ENCODE measurements around the gene PRR14. TPM values are rescaled to one million over a fixed set of nuclear protein-coding genes. Genes with fewer than 3 reads are reported as not detected.
"Not testable (repeated sequence)": the region's sequence is repeated elsewhere in the genome, so short reads cannot be mapped to it uniquely, and the experiment has no call there.

PRR14 gene
- total and polyA plus RNA-seq, 4 donors: 6.3 to 65.1 (median 40.0) TPM

DNA sequence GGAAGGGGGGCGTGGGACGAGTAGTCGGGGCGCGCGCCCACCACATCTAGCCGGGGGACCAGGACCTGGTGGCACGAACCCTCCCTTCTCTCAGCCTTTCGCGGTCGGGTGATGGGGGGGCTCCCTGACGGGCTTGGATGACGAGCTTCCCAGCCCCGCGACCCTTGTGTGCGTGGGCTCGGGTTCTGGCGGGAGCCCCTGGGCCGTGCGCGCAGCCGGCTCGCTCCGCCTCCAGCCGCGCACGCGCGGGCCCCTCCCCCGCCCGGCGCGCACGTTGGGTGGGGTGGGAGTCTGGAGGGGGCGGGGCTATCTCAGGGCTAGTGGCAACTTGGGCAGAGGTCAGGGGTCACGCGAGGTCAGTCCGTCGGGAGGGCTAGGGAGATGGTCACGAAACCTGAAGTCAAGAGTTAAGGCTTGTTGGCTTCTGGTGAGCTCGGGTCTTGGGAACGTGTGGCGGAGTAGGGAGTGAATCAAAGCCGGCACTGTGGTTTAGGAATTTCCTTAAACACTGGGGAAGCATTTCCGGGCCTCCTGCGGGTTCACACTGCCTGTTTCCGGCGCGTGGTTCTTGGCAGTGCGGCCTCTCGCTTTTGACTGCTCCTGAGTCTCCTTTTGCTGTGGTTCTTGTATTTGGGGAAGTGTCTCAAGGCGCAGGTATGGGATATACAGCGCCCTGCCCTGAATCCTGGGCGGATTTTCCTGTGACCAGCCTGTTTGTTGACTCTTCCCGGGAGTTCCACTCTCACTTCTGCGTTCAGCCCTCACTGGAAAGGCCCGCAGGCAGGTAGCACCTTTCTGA, 48.3 kb downstream of the PRR14 start, which contains the start of gene SRCAP:
Gene SRCAP (plus strand): TSS at position 356 of the 799 bp plus-strand sequence. CDS start 1,654 bp downstream, outside the sequence.
- WGBS (ENCODE audit: insufficient coverage): under 1% methylated on average over 55 of the region's 57 CpGs
- H3K27me3 ChIP-seq (ENCODE audit: control insufficient read depth, insufficient read depth, low read length): no peaks in the 10 kb centered on the region
- DNase-seq (ENCODE audit: low read depth in 4 of 6, low spot score in 6 of 6): peak; percentile 55 to 94 (median 70)
- H3K9me3 ChIP-seq (ENCODE audit: control insufficient read depth, insufficient read depth, low read length): no peaks in the 10 kb centered on the region
- peaks cover 11% of the 10 kb centered on the region for H3K4me1 ChIP-seq (ENCODE audit: control insufficient read depth, insufficient read depth, low read length)
- peak within 1 kb of the TSS; percentile 100 for H3K27ac ChIP-seq (ENCODE audit: low read depth, low read length)
- peaks cover 36% of the 10 kb centered on the region for H3K36me3 ChIP-seq (ENCODE audit: control insufficient read depth, insufficient read depth, low read length)
- H3K4me3 ChIP-seq (ENCODE audit: low read depth, low read length): peak within 1 kb of the TSS; percentile 99

DNA sequence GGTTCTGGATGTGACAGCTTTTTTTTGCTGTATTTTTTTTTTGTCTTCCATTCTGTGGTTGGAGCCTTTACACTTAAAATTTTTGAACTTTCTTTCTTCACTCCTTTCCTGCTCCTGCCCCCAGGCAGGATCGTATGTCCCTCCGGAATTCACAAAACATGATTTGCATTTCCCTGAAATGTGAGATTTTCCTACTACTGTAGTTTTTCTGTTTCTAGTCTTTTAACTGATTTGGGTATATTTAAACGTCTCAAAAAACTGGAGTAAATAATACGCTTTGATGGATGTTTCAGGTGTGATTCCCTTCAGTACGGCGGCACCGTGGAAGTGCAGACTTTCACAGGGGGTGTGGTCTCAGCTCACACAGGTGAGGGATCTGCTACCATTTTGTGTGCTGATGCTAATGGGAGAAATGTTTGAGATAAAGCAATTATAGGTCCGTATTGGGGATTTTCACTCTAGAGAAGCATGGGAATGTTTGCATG, 48.9 kb downstream of the PRR14 start:
- no peaks in the 10 kb centered on the region for H3K9me3 ChIP-seq (ENCODE audit: control insufficient read depth, insufficient read depth, low read length)
- H3K27me3 ChIP-seq (ENCODE audit: control insufficient read depth, insufficient read depth, low read length): no peaks in the 10 kb centered on the region
- H3K36me3 ChIP-seq (ENCODE audit: control insufficient read depth, insufficient read depth, low read length): peaks cover 43% of the 10 kb centered on the region
- 70% methylated on average over 6 of the region's 8 CpGs for WGBS (ENCODE audit: insufficient coverage)
- H3K27ac ChIP-seq (ENCODE audit: low read depth, low read length): peak overlapping the region; percentile 100
- H3K4me3 ChIP-seq (ENCODE audit: low read depth, low read length): peak overlapping the region; percentile 99
- peaks cover 11% of the 10 kb centered on the region for H3K4me1 ChIP-seq (ENCODE audit: control insufficient read depth, insufficient read depth, low read length)
- DNase-seq (ENCODE audit: low read depth in 4 of 6, low spot score in 6 of 6): no peak

DNA sequence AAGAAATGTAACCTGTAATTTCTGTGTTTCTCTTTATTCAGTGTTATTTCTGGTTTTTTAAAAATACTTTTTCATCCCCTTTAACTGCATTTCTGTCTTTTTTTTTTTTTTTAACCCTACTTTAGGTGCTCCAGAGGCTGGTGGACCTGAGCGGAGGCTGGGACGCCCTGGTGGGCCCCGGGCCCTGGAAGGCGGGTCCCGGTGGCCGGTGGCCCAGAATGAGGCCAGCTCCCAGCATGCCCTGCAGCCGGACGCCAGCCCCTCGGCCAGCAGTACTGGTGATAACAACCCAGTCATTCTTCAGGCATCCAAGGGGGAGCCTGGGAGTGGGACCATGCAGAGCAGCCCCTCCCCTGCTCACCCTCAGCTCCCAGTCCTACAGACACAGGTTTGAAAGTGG, 49.7 kb downstream of the PRR14 start:
- no peak for DNase-seq (ENCODE audit: low read depth in 4 of 6, low spot score in 6 of 6)
- H3K27ac ChIP-seq (ENCODE audit: low read depth, low read length): no peak overlapping the region
- no peaks in the 10 kb centered on the region for H3K9me3 ChIP-seq (ENCODE audit: control insufficient read depth, insufficient read depth, low read length)
- 36% methylated on average over 7 of the region's 9 CpGs for WGBS (ENCODE audit: insufficient coverage)
- H3K4me1 ChIP-seq (ENCODE audit: control insufficient read depth, insufficient read depth, low read length): peaks cover 11% of the 10 kb centered on the region
- no peak overlapping the region for H3K4me3 ChIP-seq (ENCODE audit: low read depth, low read length)
- H3K27me3 ChIP-seq (ENCODE audit: control insufficient read depth, insufficient read depth, low read length): no peaks in the 10 kb centered on the region
- peaks cover 51% of the 10 kb centered on the region for H3K36me3 ChIP-seq (ENCODE audit: control insufficient read depth, insufficient read depth, low read length)

DNA sequence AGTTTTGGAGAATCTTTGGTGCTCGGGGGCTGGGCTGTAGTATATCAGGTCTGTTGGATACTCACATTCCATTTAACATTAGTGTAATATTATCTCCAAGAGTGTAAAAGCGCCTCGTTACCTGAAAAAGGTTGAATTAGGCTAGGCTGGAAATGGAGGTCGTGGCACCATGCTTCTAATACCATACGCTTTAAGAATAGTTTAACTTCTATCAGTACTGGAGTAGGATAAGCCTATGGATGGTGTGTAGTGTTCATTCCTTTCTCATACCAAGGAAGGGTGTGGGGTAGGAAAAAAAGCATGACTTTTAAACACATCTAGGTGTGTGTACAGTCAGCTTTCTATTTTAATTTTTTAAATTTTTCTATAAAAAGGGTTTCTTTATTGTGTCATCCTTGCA, 50.2 kb downstream of the PRR14 start:
- Histone ChIP-seq H3K27me3 (ENCODE audit: control insufficient read depth, insufficient read depth, low read length) (no peaks in the 10 kb centered on the region), H3K4me3 (ENCODE audit: low read depth, low read length) (no peak overlapping the region), H3K36me3 (ENCODE audit: control insufficient read depth, insufficient read depth, low read length) (peaks cover 56% of the 10 kb centered on the region), H3K9me3 (ENCODE audit: control insufficient read depth, insufficient read depth, low read length) (no peaks in the 10 kb centered on the region), H3K27ac (ENCODE audit: low read depth, low read length) (no peak overlapping the region), H3K4me1 (ENCODE audit: control insufficient read depth, insufficient read depth, low read length) (peaks cover 11% of the 10 kb centered on the region)
- DNase-seq (ENCODE audit: low read depth in 4 of 6, low spot score in 6 of 6): no peak
- no CpG with 5 or more reads among the region's 5 CpGs for WGBS (ENCODE audit: insufficient coverage)

DNA sequence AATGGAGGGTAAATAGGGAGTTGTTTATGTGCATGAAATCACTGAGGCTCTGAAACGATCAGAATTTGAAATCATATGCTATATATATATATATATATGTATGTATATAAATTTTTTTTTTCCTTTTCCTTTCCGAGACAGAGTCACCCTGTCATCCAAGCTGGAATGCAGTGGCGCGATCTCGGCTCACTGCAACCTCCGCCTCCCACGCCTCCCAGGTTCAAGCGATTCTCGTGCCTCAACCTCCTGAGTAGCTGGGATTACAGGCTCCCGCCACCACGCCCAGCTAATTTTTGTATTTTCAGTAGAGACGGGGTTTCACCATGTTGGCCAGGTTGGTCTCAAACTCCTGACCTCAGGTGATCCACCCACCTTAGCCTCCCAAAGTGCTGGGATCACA, 52.3 kb downstream of the PRR14 start:
- H3K4me1 ChIP-seq (ENCODE audit: control insufficient read depth, insufficient read depth, low read length): peaks cover 11% of the 10 kb centered on the region
- H3K27me3 ChIP-seq (ENCODE audit: control insufficient read depth, insufficient read depth, low read length); DNase-seq (ENCODE audit: low read depth in 4 of 6, low spot score in 6 of 6); H3K4me3 ChIP-seq (ENCODE audit: low read depth, low read length); H3K27ac ChIP-seq (ENCODE audit: low read depth, low read length); H3K9me3 ChIP-seq (ENCODE audit: control insufficient read depth, insufficient read depth, low read length): not testable (repeated sequence)
- 96% methylated on average over 10 of the region's 12 CpGs for WGBS (ENCODE audit: insufficient coverage)
- H3K36me3 ChIP-seq (ENCODE audit: control insufficient read depth, insufficient read depth, low read length): peaks cover 71% of the 10 kb centered on the region

DNA sequence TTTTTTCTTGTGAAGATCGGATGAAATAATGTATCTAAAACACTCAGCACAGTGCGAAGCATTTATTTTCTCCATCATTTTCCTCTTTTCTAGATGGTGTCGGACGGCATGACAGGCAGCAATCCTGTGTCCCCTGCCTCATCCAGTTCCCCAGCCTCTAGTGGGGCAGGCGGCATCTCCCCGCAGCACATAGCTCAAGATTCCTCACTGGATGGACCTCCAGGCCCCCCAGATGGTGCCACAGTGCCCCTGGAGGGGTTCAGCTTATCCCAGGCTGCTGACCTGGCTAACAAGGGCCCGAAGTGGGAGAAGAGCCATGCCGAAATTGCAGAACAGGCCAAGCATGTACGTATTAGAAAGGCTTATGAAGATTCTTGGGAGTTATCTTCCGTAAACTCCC, 53.2 kb downstream of the PRR14 start:
- Histone ChIP-seq H3K27me3 (ENCODE audit: control insufficient read depth, insufficient read depth, low read length) (no peaks in the 10 kb centered on the region), H3K4me3 (ENCODE audit: low read depth, low read length) (no peak overlapping the region), H3K27ac (ENCODE audit: low read depth, low read length) (no peak overlapping the region), H3K36me3 (ENCODE audit: control insufficient read depth, insufficient read depth, low read length) (peaks cover 80% of the 10 kb centered on the region), H3K9me3 (ENCODE audit: control insufficient read depth, insufficient read depth, low read length) (no peaks in the 10 kb centered on the region), H3K4me1 (ENCODE audit: control insufficient read depth, insufficient read depth, low read length) (peaks cover 11% of the 10 kb centered on the region)
- WGBS (ENCODE audit: insufficient coverage): 97% methylated on average over 9 of the region's 10 CpGs
- DNase-seq (ENCODE audit: low read depth in 4 of 6, low spot score in 6 of 6): no peak

Small RNA genes within 50 kb of the gene (small RNA-seq; reads per million reads assigned to genes)
- gene AC093249.1 (ENCODE audit: low replicate concordance) (not detected), gene RNU6-1043P (ENCODE audit: low replicate concordance) (not detected), gene RNU6-416P (ENCODE audit: low replicate concordance) (not detected)

Other genes starting within 250 kb of the PRR14 start
- gene ZNF771, start 243.4 kb upstream of the PRR14 start, total RNA-seq: 10 to 100 TPM in 1 of 2 donors, 1 to 10 TPM in 1; 8.1 to 13.5 TPM
- 10 to 100 TPM; 19.3 to 20.5 TPM for gene ZNF771, start 243.4 kb upstream of the PRR14 start, polyA plus RNA-seq (ENCODE audit: insufficient read length in 2 of 2)
- gene DCTPP1, start 220.9 kb upstream of the PRR14 start, total RNA-seq: 10 to 100 TPM; 18.1 to 23.0 TPM
- 10 to 100 TPM; 47.6 to 49.5 TPM for gene DCTPP1, start 220.9 kb upstream of the PRR14 start, polyA plus RNA-seq (ENCODE audit: insufficient read length in 2 of 2)
- 10 to 100 TPM in 1 of 2 donors, 1 to 10 TPM in 1; 6.8 to 14.2 TPM for gene SEPHS2, start 205.1 kb upstream of the PRR14 start, total RNA-seq
- 10 to 100 TPM; 33.8 to 37.1 TPM for gene SEPHS2, start 205.1 kb upstream of the PRR14 start, polyA plus RNA-seq (ENCODE audit: insufficient read length in 2 of 2)
- 1 to 10 TPM; 1.2 to 4.9 TPM for gene ITGAL, start 178.2 kb upstream of the PRR14 start, total RNA-seq
- gene ITGAL, start 178.2 kb upstream of the PRR14 start, polyA plus RNA-seq (ENCODE audit: insufficient read length in 2 of 2): 1 to 10 TPM; 2.5 to 4.8 TPM
- 10 to 100 TPM; 11.2 to 37.4 TPM for gene ZNF768, start 124.4 kb upstream of the PRR14 start, total RNA-seq
- 10 to 100 TPM; 54.3 to 55.7 TPM for gene ZNF768, start 124.4 kb upstream of the PRR14 start, polyA plus RNA-seq (ENCODE audit: insufficient read length in 2 of 2)
- gene ZNF747, start 116.1 kb upstream of the PRR14 start, total RNA-seq: 10 to 100 TPM in 1 of 2 donors, 1 to 10 TPM in 1; 8.8 to 13.1 TPM
- gene ZNF747, start 116.1 kb upstream of the PRR14 start, polyA plus RNA-seq (ENCODE audit: insufficient read length in 2 of 2): 10 to 100 TPM in 1 of 2 donors, 1 to 10 TPM in 1; 9.2 to 10.6 TPM
- gene ZNF764, start 92.6 kb upstream of the PRR14 start, total RNA-seq: 10 to 100 TPM in 1 of 2 donors, 1 to 10 TPM in 1; 5.6 to 10.7 TPM
- gene ZNF764, start 92.6 kb upstream of the PRR14 start, polyA plus RNA-seq (ENCODE audit: insufficient read length in 2 of 2): 10 to 100 TPM in 1 of 2 donors, 1 to 10 TPM in 1; 9.7 to 15.5 TPM
- 10 to 100 TPM in 1 of 2 donors, 1 to 10 TPM in 1; 4.5 to 21.3 TPM for gene ZNF688, start 79.2 kb upstream of the PRR14 start, total RNA-seq
- gene ZNF688, start 79.2 kb upstream of the PRR14 start, polyA plus RNA-seq (ENCODE audit: insufficient read length in 2 of 2): 10 to 100 TPM; 20.4 to 23.0 TPM
- gene ZNF785, start 65.3 kb upstream of the PRR14 start, total RNA-seq: 10 to 100 TPM; 12.5 to 18.2 TPM
- 10 to 100 TPM; 20.8 to 37.7 TPM for gene ZNF785, start 65.3 kb upstream of the PRR14 start, polyA plus RNA-seq (ENCODE audit: insufficient read length in 2 of 2)
- 10 to 100 TPM in 1 of 2 donors, 1 to 10 TPM in 1; 6.5 to 10.0 TPM for gene ZNF689, start 40.6 kb upstream of the PRR14 start, total RNA-seq
- gene ZNF689, start 40.6 kb upstream of the PRR14 start, polyA plus RNA-seq (ENCODE audit: insufficient read length in 2 of 2): 10 to 100 TPM; 15.1 to 15.7 TPM
- 10 to 100 TPM; 11.5 to 26.8 TPM for gene FBRS, start 7.5 kb downstream of the PRR14 start, total RNA-seq
- 10 to 100 TPM; 65.3 to 69.0 TPM for gene FBRS, start 7.5 kb downstream of the PRR14 start, polyA plus RNA-seq (ENCODE audit: insufficient read length in 2 of 2)
- 10 to 100 TPM; 15.2 to 19.6 TPM for gene SRCAP, start 48.2 kb downstream of the PRR14 start, total RNA-seq
- 10 to 100 TPM; 47.2 to 48.6 TPM for gene SRCAP, start 48.2 kb downstream of the PRR14 start, polyA plus RNA-seq (ENCODE audit: insufficient read length in 2 of 2)
- 10 to 100 TPM; 16.2 to 24.4 TPM for gene PHKG2, start 97.5 kb downstream of the PRR14 start, total RNA-seq
- 10 to 100 TPM; 41.2 to 53.9 TPM for gene PHKG2, start 97.5 kb downstream of the PRR14 start, polyA plus RNA-seq (ENCODE audit: insufficient read length in 2 of 2)
- 10 to 100 TPM in 1 of 2 donors, 1 to 10 TPM in 1; 3.3 to 11.2 TPM for gene CFAP119, start 111.1 kb downstream of the PRR14 start, total RNA-seq
- gene CFAP119, start 111.1 kb downstream of the PRR14 start, polyA plus RNA-seq (ENCODE audit: insufficient read length in 2 of 2): 10 to 100 TPM; 16.0 to 19.1 TPM
- 100 to 1,000 TPM in 1 of 2 donors, 10 to 100 TPM in 1; 70.7 to 101 TPM for gene RNF40, start 111.4 kb downstream of the PRR14 start, total RNA-seq
- gene RNF40, start 111.4 kb downstream of the PRR14 start, polyA plus RNA-seq (ENCODE audit: insufficient read length in 2 of 2): 100 to 1,000 TPM; 128 to 132 TPM
- gene ZNF629, start 136.2 kb downstream of the PRR14 start, total RNA-seq: 10 to 100 TPM in 1 of 2 donors, 1 to 10 TPM in 1; 7.8 to 24.2 TPM
- gene ZNF629, start 136.2 kb downstream of the PRR14 start, polyA plus RNA-seq (ENCODE audit: insufficient read length in 2 of 2): 10 to 100 TPM; 26.5 to 27.4 TPM
- 10 to 100 TPM; 27.0 to 71.7 TPM for gene BCL7C, start 243.1 kb downstream of the PRR14 start, total RNA-seq
- gene BCL7C, start 243.1 kb downstream of the PRR14 start, polyA plus RNA-seq (ENCODE audit: insufficient read length in 2 of 2): 10 to 100 TPM; 39.7 to 48.2 TPM
- 1 to 10 TPM in 1 of 2 donors, under 1 TPM in 1; 0.79 to 2.1 TPM for gene CTF1, start 245.7 kb downstream of the PRR14 start, total RNA-seq
- gene CTF1, start 245.7 kb downstream of the PRR14 start, polyA plus RNA-seq (ENCODE audit: insufficient read length in 2 of 2): 1 to 10 TPM; 4.0 to 6.1 TPM

All from spinal cord (tissue), 10 donors.